Activated CD4-positive, alpha-beta T cell treated with anti-CD3 and anti-CD28 coated beads, Interleukin-2, amount 10 ng/mL, durations not matched to agents 24 days and 14 days (primary cell): Measurements from ENCODE around the gene CCR5. TPM values are rescaled to one million over a fixed set of nuclear protein-coding genes. Genes with fewer than 3 reads are reported as not detected.

Experiments
- total RNA-seq: library from RNA; stranded (reverse); gene quantifications from 2 replicates; pipeline ENCODE4 v1.2.3, GENCODE V29; 2022

CCR5 gene
- total RNA-seq, 1 donor from 2014 or later, result 2.3 TPM

Other genes with a start within 250 kb of the CCR5 start
- gene CCR1, start 162.6 kb upstream of the CCR5 start, total RNA-seq, result 5.9 and 6.7 TPM in 2 replicates
- gene CCR3, start 128.5 kb upstream of the CCR5 start, total RNA-seq, result not detected in 2 replicates
- 6.1 and 6.8 TPM in 2 replicates for gene CCR2, start 16.8 kb upstream of the CCR5 start, total RNA-seq
- 1.7 and 1.9 TPM in 2 replicates for gene CCRL2, start 36.3 kb downstream of the CCR5 start, total RNA-seq
- gene LTF, start 94.0 kb downstream of the CCR5 start, total RNA-seq, result not detected in 2 replicates
- not detected in 2 replicates for gene RTP3, start 127.0 kb downstream of the CCR5 start, total RNA-seq
- not detected in 2 replicates for gene LRRC2, start 195.4 kb downstream of the CCR5 start, total RNA-seq
- gene FAM240A, start 241.6 kb downstream of the CCR5 start, total RNA-seq, result not detected in 2 replicates